ENCODE results near the gene NDP. TPM values are rescaled to one million over a fixed set of nuclear protein-coding genes. Genes with fewer than 3 reads are reported as not detected.

Gene NDP
- total RNA-seq, 1 experiment from 2014 or later = not detected

- CTCF ChIA-PET = no interaction called here
- H3K4me3 ChIP-seq (replicated peaks in 1 of 2; ENCODE audit: low read depth in 1 of 2, low read length in 2 of 2) = no peak overlapping the region
- POLR2A ChIA-PET = no interaction called here
Observed at GRCh38 chrX:43971966-43972961, 926 bp downstream of the NDP start.

More at GRCh38 chrX:43971966-43972961, 926 bp downstream of the NDP start:
- Histone ChIP-seq H3K9me2 (ENCODE audit: insufficient read depth) (no peaks in the 10 kb centered on the region), H3K4me2 (ENCODE audit: low read length) (no peak overlapping the region), H2AFZ (ENCODE audit: low read depth, low read length, poor library complexity, severe bottlenecking) (no peak overlapping the region), H3K4me1 (ENCODE audit: control insufficient read depth in 1 of 2, insufficient read depth in 2 of 2, low read length in 2 of 2) (peaks cover 0 to 16% of the 10 kb centered on the region in 2 experiments; a peak in 2 of 4 replicates), H4K20me1 (ENCODE audit: insufficient read depth) (no peaks in the 10 kb centered on the region), H3K9ac (ENCODE audit: low read length) (no peak overlapping the region), H3K27me3 (ENCODE audit: insufficient read depth, low read length) (no peaks in the 10 kb centered on the region), H3K9me3 (ENCODE audit: control insufficient read depth in 1 of 2, insufficient read depth in 1 of 2, low read depth in 1 of 2, low read length in 2 of 2) (no peaks in the 10 kb centered on the region), H3K36me3 (ENCODE audit: control insufficient read depth in 1 of 2, insufficient read depth in 2 of 2, low read length in 2 of 2) (no peaks in the 10 kb centered on the region), H3K27ac (ENCODE audit: low read depth, low read length) (no peak overlapping the region), H3K79me2 (ENCODE audit: insufficient read depth, low read length) (no peaks in the 10 kb centered on the region)
- no peak for ATAC-seq
- RAD21 ChIA-PET (ENCODE audit: low non-redundant PET in 1 of 2, low total read pairs in 2 of 2, uncharacterized antibody in 2 of 2, unreplicated experiment in 2 of 2) = no interaction called here
- BruUV-seq (replicated peaks) = no TSS peak
- intact Hi-C loops (cut with micrococcal nuclease) = no loop called here
- TF ChIP-seq CBX3 (IDR thresholded peaks at IDR 0.05; ENCODE audit: low read depth) (no peak), CTCF (IDR thresholded peaks at IDR 0.05 in 2 of 3, conservative IDR thresholded peaks at IDR 0.05 in 1 of 3; ENCODE audit: borderline replicate concordance in 1 of 3, insufficient read depth in 1 of 3, low read depth in 2 of 3, low read length in 2 of 3) (no peak), RAD21 (IDR thresholded peaks at IDR 0.05; ENCODE audit: low read depth) (no peak), TCF7L2 (IDR thresholded peaks at IDR 0.05; ENCODE audit: borderline replicate concordance, extremely low read depth, insufficient read depth, insufficient read length) (no peak), SP1 (IDR thresholded peaks at IDR 0.05; ENCODE audit: low read depth) (no peak), FOSL1 (IDR thresholded peaks at IDR 0.05; ENCODE audit: low read depth) (no peak)
- no peak for DNase-seq (ENCODE audit: low read depth, low spot score)

Data from HCT116 (cell line).